Activated CD8-positive, alpha-beta T cell treated with anti-CD3 and anti-CD28 coated beads for 36 hours (primary cell): ENCODE results near the gene CACNA2D3. TPM values are rescaled to one million over a fixed set of nuclear protein-coding genes. Genes with fewer than 3 reads are reported as not detected.

Experiments
- ATAC-seq: fragments of 200-7000 bp; cut with Tn5 transposase; one replicate; pipeline ENCODE4 v1.10.0; 2021; ENCODE audit warnings: mild to moderate bottlenecking, moderate library complexity
- CTCF ChIA-PET: fragments of 350-600 bp; sonication (Branson Sonifier 250); formaldehyde crosslinking; loops from one replicate; lab custom pipeline; 2021; ENCODE audit warnings: antibody characterized with exemption; lab: Charles Lee
- POLR2A ChIA-PET: fragments of 350-600 bp; sonication (Branson Sonifier 250); formaldehyde crosslinking; loops from one replicate; lab custom pipeline; 2021; ENCODE audit warnings: antibody characterized with exemption; lab: Charles Lee
- DNase-seq: peaks from one replicate; pipeline ENCODE4 v3.0.0-alpha.2; 2020
- H3K27ac Mint-ChIP-seq: one replicate; pipeline ENCODE4 v1.8.0; 2021; ENCODE audit warnings: mild to moderate bottlenecking, mixed read lengths
- H3K27me3 Mint-ChIP-seq: one replicate; pipeline ENCODE4 v1.8.0; 2021; ENCODE audit warnings: mixed read lengths
- H3K36me3 Mint-ChIP-seq: one replicate; pipeline ENCODE4 v1.8.0; 2021; ENCODE audit warnings: low read depth, mixed read lengths
- H3K4me1 Mint-ChIP-seq: one replicate; pipeline ENCODE4 v1.8.0; 2021; ENCODE audit warnings: low read depth, mixed read lengths
- H3K4me3 Mint-ChIP-seq: one replicate; pipeline ENCODE4 v1.8.0; 2021; ENCODE audit warnings: mild to moderate bottlenecking, moderate library complexity, mixed read lengths
- H3K9me3 Mint-ChIP-seq: one replicate; pipeline ENCODE4 v1.8.0; 2021; ENCODE audit warnings: mixed read lengths
- intact Hi-C: fragments of 100-400 bp; cut with micrococcal nuclease; formaldehyde crosslinking; loops from one replicate; pipeline ENCODE4 v1.10.0; 2022
- total RNA-seq, 2 experiments: library from RNA; stranded (reverse); gene quantifications; one replicate each; pipeline ENCODE4 v1.2.3, GENCODE V29; 2021
- TF ChIP-seq, protein P1 (sequence below): fragments of 200-600 bp; IDR thresholded peaks from one replicate; pipeline ENCODE4 v1.8.0; 2022; ENCODE audit warnings: antibody characterized with exemption, mild to moderate bottlenecking

Gene CACNA2D3
- total RNA-seq, 2 experiments from 2014 or later, result not detected

- ChIA-PET POLR2A (no interaction called here), CTCF (no interaction called here)
- Mint-ChIP-seq H3K4me3 (no peak overlapping the region), H3K36me3 (no peaks in the 10 kb centered on the region), H3K27me3 (no peaks in the 10 kb centered on the region), H3K4me1 (no peaks in the 10 kb centered on the region), H3K27ac (no peak overlapping the region), H3K9me3 (peaks cover under 1% of the 10 kb centered on the region)
- DNase-seq, result no peak
- no peak for ATAC-seq
- intact Hi-C loops, result no loop called here
- TF ChIP-seq, protein P1, sequence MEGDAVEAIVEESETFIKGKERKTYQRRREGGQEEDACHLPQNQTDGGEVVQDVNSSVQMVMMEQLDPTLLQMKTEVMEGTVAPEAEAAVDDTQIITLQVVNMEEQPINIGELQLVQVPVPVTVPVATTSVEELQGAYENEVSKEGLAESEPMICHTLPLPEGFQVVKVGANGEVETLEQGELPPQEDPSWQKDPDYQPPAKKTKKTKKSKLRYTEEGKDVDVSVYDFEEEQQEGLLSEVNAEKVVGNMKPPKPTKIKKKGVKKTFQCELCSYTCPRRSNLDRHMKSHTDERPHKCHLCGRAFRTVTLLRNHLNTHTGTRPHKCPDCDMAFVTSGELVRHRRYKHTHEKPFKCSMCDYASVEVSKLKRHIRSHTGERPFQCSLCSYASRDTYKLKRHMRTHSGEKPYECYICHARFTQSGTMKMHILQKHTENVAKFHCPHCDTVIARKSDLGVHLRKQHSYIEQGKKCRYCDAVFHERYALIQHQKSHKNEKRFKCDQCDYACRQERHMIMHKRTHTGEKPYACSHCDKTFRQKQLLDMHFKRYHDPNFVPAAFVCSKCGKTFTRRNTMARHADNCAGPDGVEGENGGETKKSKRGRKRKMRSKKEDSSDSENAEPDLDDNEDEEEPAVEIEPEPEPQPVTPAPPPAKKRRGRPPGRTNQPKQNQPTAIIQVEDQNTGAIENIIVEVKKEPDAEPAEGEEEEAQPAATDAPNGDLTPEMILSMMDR, result no peak
Measured at GRCh38 chr3:55066551-55067047, 944.2 kb downstream of the CACNA2D3 start.

DNA sequence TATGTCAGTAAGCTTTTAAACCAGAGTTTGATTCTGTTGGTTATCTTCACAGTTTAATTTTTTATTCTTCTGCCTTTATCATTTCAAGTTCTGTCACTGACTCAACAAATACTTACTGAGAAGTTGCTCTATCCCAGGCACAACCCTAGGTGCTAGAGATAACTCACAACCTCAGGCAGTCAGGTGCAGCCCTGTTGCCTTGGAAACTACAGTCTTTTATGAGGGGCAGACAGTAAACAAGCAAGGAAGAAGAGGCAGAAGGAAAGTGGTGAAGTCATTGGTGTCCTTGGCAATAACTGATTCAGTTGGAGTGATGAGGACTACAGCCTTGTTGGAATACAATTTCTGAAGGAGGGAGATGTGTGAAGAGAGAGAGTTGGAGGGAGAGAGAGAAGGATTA is 947.6 kb downstream of the CACNA2D3 start:
- no peaks in the 10 kb centered on the region for H3K36me3 Mint-ChIP-seq
- H3K27me3 Mint-ChIP-seq, result no peaks in the 10 kb centered on the region
- intact Hi-C loops, result no loop called here
- no peaks in the 10 kb centered on the region for H3K4me1 Mint-ChIP-seq
- TF ChIP-seq, protein P1, result no peak
- peaks cover 5% of the 10 kb centered on the region for H3K9me3 Mint-ChIP-seq
- DNase-seq (no peak), ATAC-seq (no peak)
- no peak overlapping the region for H3K27ac Mint-ChIP-seq
- POLR2A ChIA-PET, result no interaction called here
- no peak overlapping the region for H3K4me3 Mint-ChIP-seq
- CTCF ChIA-PET, result no interaction called here

DNA sequence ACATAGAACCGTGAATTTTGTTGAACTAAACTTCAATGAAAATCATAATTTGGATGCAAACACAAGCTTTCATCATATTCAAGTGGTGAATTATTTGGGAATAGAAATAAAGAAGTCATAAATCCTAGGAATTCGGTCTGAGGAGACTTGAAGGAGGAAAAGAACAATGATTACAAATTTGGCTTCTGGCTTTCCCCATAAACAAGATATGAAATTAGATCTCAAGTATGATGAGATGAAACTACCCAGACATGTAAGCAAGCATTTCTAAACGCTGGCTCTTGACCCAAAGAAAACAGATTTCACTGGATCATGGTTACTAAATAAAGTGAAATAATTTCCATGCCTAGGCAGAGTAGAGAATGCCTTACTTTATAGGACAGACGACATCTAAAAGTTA is 952.4 kb downstream of the CACNA2D3 start:
- intact Hi-C loops, result no loop called here
- CTCF ChIA-PET, result no interaction called here
- H3K4me1 Mint-ChIP-seq, result no peaks in the 10 kb centered on the region

GRCh38 chr3:55075846-55076245 is 953.5 kb downstream of the CACNA2D3 start:
- Mint-ChIP-seq H3K4me3 (no peak overlapping the region), H3K4me1 (no peaks in the 10 kb centered on the region), H3K9me3 (peaks cover 5% of the 10 kb centered on the region), H3K36me3 (no peaks in the 10 kb centered on the region), H3K27ac (no peak overlapping the region), H3K27me3 (no peaks in the 10 kb centered on the region)
- POLR2A ChIA-PET, result no interaction called here
- CTCF ChIA-PET, result no interaction called here
- DNase-seq, result no peak
- intact Hi-C loops, result no loop called here
- ATAC-seq, result no peak
- TF ChIP-seq, protein P1, result no peak

More for the DNA sequence above, 952.4 kb downstream of the CACNA2D3 start:
- H3K27me3 Mint-ChIP-seq, result no peaks in the 10 kb centered on the region
- ATAC-seq (no peak), DNase-seq (no peak)
- H3K36me3 Mint-ChIP-seq, result no peaks in the 10 kb centered on the region
- H3K9me3 Mint-ChIP-seq, result peaks cover 5% of the 10 kb centered on the region
- H3K27ac Mint-ChIP-seq, result no peak overlapping the region
- POLR2A ChIA-PET, result no interaction called here
- H3K4me3 Mint-ChIP-seq, result no peak overlapping the region
- TF ChIP-seq, protein P1, result no peak

DNA sequence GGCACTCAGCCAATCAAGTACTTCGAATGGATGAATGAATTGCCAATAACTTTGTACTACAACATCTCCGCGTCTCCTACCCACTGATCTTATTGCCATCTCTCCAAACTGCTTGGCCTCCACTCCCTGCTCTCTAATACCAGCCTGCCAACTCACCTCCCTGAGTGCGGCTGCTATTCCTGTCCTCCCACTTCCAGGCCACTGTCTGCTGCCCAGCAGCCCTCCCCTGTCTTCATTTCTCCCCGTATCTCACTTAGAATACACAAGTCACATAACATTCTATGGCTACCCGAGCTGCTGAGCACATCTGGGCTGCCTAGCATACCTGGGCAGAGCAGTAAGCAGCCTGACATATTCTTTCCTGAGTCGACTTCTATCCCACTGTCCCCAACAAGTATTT is 955.4 kb downstream of the CACNA2D3 start:
- intact Hi-C loops, result no loop called here
- Mint-ChIP-seq H3K4me1 (no peaks in the 10 kb centered on the region), H3K27ac (no peak overlapping the region), H3K9me3 (no peaks in the 10 kb centered on the region), H3K4me3 (no peak overlapping the region), H3K27me3 (no peaks in the 10 kb centered on the region), H3K36me3 (no peaks in the 10 kb centered on the region)
- TF ChIP-seq, protein P1, result no peak
- CTCF ChIA-PET, result no interaction called here
- POLR2A ChIA-PET, result no interaction called here
- DNase-seq (no peak), ATAC-seq (no peak)
